GM23338 (cell line): ENCODE results near the gene CTDSP2. TPM values are rescaled to one million over a fixed set of nuclear protein-coding genes. Genes with fewer than 3 reads are reported as not detected.

Source experiments
- ATAC-seq: fragments of 200-7000 bp; cut with Tn5 transposase; 3 replicates; pipeline ENCODE4 v1.9.1; 2020
- DNase-seq: peaks from one replicate; pipeline ENCODE4 v3.0.0-alpha.2; 2015; ENCODE audit warnings: low spot score
- H2AFZ ChIP-seq: fragments of 200-600 bp; sonication (generic); 2 replicates; pipeline ENCODE4 v1.8.0; 2016; ENCODE audit warnings: antibody characterized with exemption, mild to moderate bottlenecking, moderate library complexity
- H3F3A ChIP-seq: fragments of 200-600 bp; sonication (generic); replicated peaks from 2 replicates; pipeline ENCODE4 v1.8.0; 2017; ENCODE audit warnings: antibody characterized with exemption, mixed run types, low read depth
- H3K27ac ChIP-seq: fragments of 200-600 bp; sonication (generic); 2 replicates; pipeline ENCODE4 v1.6.1; 2016; ENCODE audit warnings: low read depth
- H3K27me3 ChIP-seq: fragments of 200-600 bp; sonication (generic); 2 replicates; pipeline ENCODE4 v1.8.0; 2016; ENCODE audit warnings: mild to moderate bottlenecking, mixed run types, moderate library complexity; ENCODE audit not compliant: insufficient read depth
- H3K36me3 ChIP-seq: fragments of 200-600 bp; sonication (generic); 2 replicates; pipeline ENCODE4 v1.8.0; 2016; ENCODE audit warnings: mild to moderate bottlenecking; ENCODE audit not compliant: insufficient read depth
- H3K4me1 ChIP-seq: fragments of 200-600 bp; sonication (generic); 2 replicates; pipeline ENCODE4 v1.8.0; 2016; ENCODE audit warnings: mild to moderate bottlenecking, moderate library complexity; ENCODE audit not compliant: insufficient read depth
- H3K4me2 ChIP-seq: fragments of 200-600 bp; sonication (generic); 2 replicates; pipeline ENCODE4 v1.7.1; 2017; ENCODE audit warnings: mixed run types
- H3K4me3 ChIP-seq: fragments of 200-600 bp; sonication (generic); 2 replicates; pipeline ENCODE4 v1.6.1; 2016; ENCODE audit warnings: mixed run types
- H3K79me2 ChIP-seq: fragments of 200-600 bp; sonication (generic); replicated peaks from 2 replicates; pipeline ENCODE4 v1.8.0; 2017; ENCODE audit warnings: mild to moderate bottlenecking; ENCODE audit not compliant: insufficient read depth
- H3K9me2 ChIP-seq: fragments of 200-600 bp; sonication (generic); 2 replicates; pipeline ENCODE4 v1.8.0; 2017; ENCODE audit not compliant: insufficient read depth
- H4K20me1 ChIP-seq: fragments of 200-600 bp; sonication (generic); replicated peaks from 2 replicates; pipeline ENCODE4 v1.8.0; 2017; ENCODE audit warnings: mild to moderate bottlenecking; ENCODE audit not compliant: insufficient read depth
- H3K27ac Mint-ChIP-seq: 2 replicates; pipeline ENCODE4 v1.8.0; 2020; ENCODE audit warnings: inconsistent platforms, mild to moderate bottlenecking, moderate library complexity, mixed read lengths
- H3K27me3 Mint-ChIP-seq: 3 replicates; pipeline ENCODE4 v1.8.0; 2022; ENCODE audit warnings: low read depth, mild to moderate bottlenecking, moderate library complexity, mixed read lengths, inconsistent platforms; ENCODE audit not compliant: insufficient read depth, poor library complexity
- H3K36me3 Mint-ChIP-seq: 3 replicates; pipeline ENCODE4 v1.8.0; 2021; ENCODE audit warnings: low read depth, mild to moderate bottlenecking, inconsistent platforms, moderate library complexity, mixed read lengths
- H3K4me1 Mint-ChIP-seq: 3 replicates; pipeline ENCODE4 v1.8.0; 2020; ENCODE audit warnings: mild to moderate bottlenecking, inconsistent platforms, mixed read lengths
- H3K4me3 Mint-ChIP-seq: 3 replicates; pipeline ENCODE4 v1.8.0; 2021; ENCODE audit warnings: moderate library complexity, mild to moderate bottlenecking, inconsistent platforms, mixed read lengths
- H3K9me3 Mint-ChIP-seq: 3 replicates; pipeline ENCODE4 v1.8.0; 2020; ENCODE audit warnings: moderate library complexity, mild to moderate bottlenecking, inconsistent platforms, mixed read lengths
- CREB1 ChIP-seq: fragments of 250-450 bp; sonication (Bioruptor Pico); IDR thresholded peaks from 2 replicates; pipeline ENCODE4 v1.5.0; 2020; ENCODE audit warnings: low read depth, mild to moderate bottlenecking, moderate library complexity
- CTCF ChIP-seq, 2 experiments: fragments of 200-600 bp in 1 of 2; sonication (generic) in 1 of 2; conservative IDR thresholded peaks; 2 replicates each; pipeline versions ENCODE4 v1.5.1 to v1.6.1; 2016 to 2017; ENCODE audit warnings: antibody characterized with exemption in 2 of 2, low read depth in 2 of 2, mild to moderate bottlenecking in 2 of 2, moderate library complexity in 1 of 2
- ETS1 ChIP-seq: IDR thresholded peaks from 2 replicates; pipeline ENCODE4 v1.6.1; 2016; ENCODE audit warnings: antibody characterized with exemption
- EZH2 ChIP-seq: fragments of 200-600 bp; sonication (generic); IDR thresholded peaks from one replicate; pipeline ENCODE4 v1.8.0; 2017; ENCODE audit warnings: antibody characterized with exemption, mild to moderate bottlenecking, low read depth; ENCODE audit not compliant: unreplicated experiment
- EZH2phosphoT487 ChIP-seq: fragments of 200-600 bp; sonication (generic); IDR thresholded peaks from one replicate; pipeline ENCODE4 v1.8.1; 2018; ENCODE audit warnings: antibody characterized with exemption; ENCODE audit not compliant: unreplicated experiment
- JUNB ChIP-seq: IDR thresholded peaks from one replicate; pipeline ENCODE4 v1.6.1; 2016; ENCODE audit warnings: antibody characterized with exemption; ENCODE audit not compliant: unreplicated experiment
- NANOG ChIP-seq: IDR thresholded peaks from 2 replicates; pipeline ENCODE4 v1.6.1; 2016; ENCODE audit warnings: antibody characterized with exemption, borderline replicate concordance
- POLR2AphosphoS5 ChIP-seq: IDR thresholded peaks from 2 replicates; pipeline ENCODE4 v1.6.1; 2016; ENCODE audit warnings: antibody characterized with exemption, low read depth
- REST ChIP-seq: IDR thresholded peaks from one replicate; pipeline ENCODE4 v1.6.1; 2018; ENCODE audit warnings: antibody characterized with exemption; ENCODE audit not compliant: unreplicated experiment
- STAT1 ChIP-seq: IDR thresholded peaks from one replicate; pipeline ENCODE4 v1.6.1; 2016; ENCODE audit warnings: antibody characterized with exemption; ENCODE audit not compliant: unreplicated experiment
- ZNF114 ChIP-seq: fragments of 250-450 bp; sonication (Bioruptor Pico); IDR thresholded peaks from 2 replicates; pipeline ENCODE4 v1.5.0; 2020; ENCODE audit warnings: mild to moderate bottlenecking, moderate library complexity
- ZNF331 ChIP-seq: fragments of 250-450 bp; sonication (Bioruptor Pico); IDR thresholded peaks from 2 replicates; pipeline ENCODE4 v1.5.0; 2020; ENCODE audit warnings: low read depth, mild to moderate bottlenecking, moderate library complexity
- ZNF462 ChIP-seq: fragments of 250-450 bp; sonication (Bioruptor Pico); IDR thresholded peaks from 2 replicates; pipeline ENCODE4 v1.5.0; 2020; ENCODE audit warnings: mild to moderate bottlenecking, moderate library complexity
- polyA plus RNA-seq: library from polyadenylated mRNA; unstranded; fragments of >200 nt; fragmentation: Nextera tagmentation; extraction: Ambion mirVana; gene quantifications from 2 replicates; pipeline ENCODE4 v1.2.1, GENCODE V29; 2016
- total RNA-seq: library from RNA; depleted of rRNA; stranded (reverse); fragments of >200 nt; shearing (Covaris generic); gene quantifications from 2 replicates; pipeline ENCODE4 v1.2.3, GENCODE V29; 2014

CTDSP2 gene
- total and polyA plus RNA-seq, 2 experiments from 2014 or later, result 22.8 to 81.9 TPM

GRCh38 chr12:57815177-57816000, 31.1 kb downstream of the CTDSP2 start:
- H3K9me2 ChIP-seq, result no peaks in the 10 kb centered on the region; the same call in 1 of the 2 replicates
- H3F3A ChIP-seq, result peaks cover 7% of the 10 kb centered on the region; the same call in 1 of the 2 replicates
- Mint-ChIP-seq H3K4me3 (peak overlapping the region; percentile 49; the same call in 2 of the 3 replicates), H3K4me1 (peaks cover 11% of the 10 kb centered on the region), H3K36me3 (peaks cover 6% of the 10 kb centered on the region; the same call in 1 of the 3 replicates), H3K27me3 (peaks cover 17% of the 10 kb centered on the region), H3K9me3 (no peaks in the 10 kb centered on the region), H3K27ac (no peak overlapping the region)
- ATAC-seq (peak; percentile 93), DNase-seq (peak; percentile 90)
- no peaks in the 10 kb centered on the region for H3K79me2 ChIP-seq
- H3K4me1 ChIP-seq, result 0 out of 2 replicates have a peak, but pooled peaks cover 5% of the 10 kb centered on the region
- no peak overlapping the region for H3K4me3 ChIP-seq
- H3K4me2 ChIP-seq, result peak overlapping the region; percentile 55; the same call in 1 of the 2 replicates
- 0 out of 2 replicates have a peak overlapping the region, but pooled peaks have one; percentile 15 for H3K27ac ChIP-seq
- 0 out of 2 replicates have a peak overlapping the region, but pooled peaks have one; percentile 4 for H2AFZ ChIP-seq
- TF ChIP-seq EZH2phosphoT487 (no peak), ZNF462 (no peak), JUNB (no peak), ZNF331 (CRISPR knock-in tag) (no peak), STAT1 (no peak), EZH2 (no peak), CREB1 (CRISPR knock-in tag) (0 out of 2 replicates have a peak, but pooled peaks have one; percentile 11), ZNF114 (no peak), POLR2AphosphoS5 (no peak), REST (no peak), CTCF (conservative IDR thresholded peaks at IDR 0.05; ENCODE audit: low read depth in 2 of 2) (peak; percentile 37 to 83), ETS1 (no peak), NANOG (no peak)
- H3K27me3 ChIP-seq, result no peaks in the 10 kb centered on the region
- no peaks in the 10 kb centered on the region; the same call in 1 of the 2 replicates for H4K20me1 ChIP-seq
- H3K36me3 ChIP-seq, result no peaks in the 10 kb centered on the region
